ENCODE measurements around the gene APRT.
A peak's percentile ranks its signal among the peaks of the same experiment; 100 is the strongest.
"Not testable (repeated sequence)": the region's sequence is repeated elsewhere in the genome, so short reads cannot be mapped to it uniquely, and the experiment has no call there.

APRT gene

GRCh38 chr16:88806491-88807111 is 5.1 kb downstream of the APRT start:
- DNase-seq, result no peak

GRCh38 chr16:88805887-88806393 is 5.8 kb downstream of the APRT start:
- no peak for DNase-seq

- no peak for DNase-seq
Measured at GRCh38 chr16:88805340-88805715, 6.4 kb downstream of the APRT start.

GRCh38 chr16:88804552-88805339 is 7.0 kb downstream of the APRT start:
- DNase-seq, result peak in 1 of 6 experiments; percentile 22

GRCh38 chr16:88804173-88804551 is 7.6 kb downstream of the APRT start:
- no peak for DNase-seq

- DNase-seq, result peak; percentile 65 to 87 (median 82)
Measured at GRCh38 chr16:88803264-88803987, 8.3 kb downstream of the APRT start, which contains the start of gene CDT1. CDT1 (plus strand) TSS chr16:88803789; CDS start chr16:88803832, 43 bp downstream.

- DNase-seq, result no peak
Measured at GRCh38 chr16:88800277-88800592, 11.5 kb downstream of the APRT start.

GRCh38 chr16:88799569-88800276 is 12.0 kb downstream of the APRT start:
- DNase-seq, result peak in 3 of 6 experiments; percentile 16 to 35 (median 17)

- no peak for DNase-seq
Measured at GRCh38 chr16:88798772-88799455, 12.8 kb downstream of the APRT start.

- no peak for DNase-seq
Measured at GRCh38 chr16:88798073-88798472, 13.7 kb downstream of the APRT start.

GRCh38 chr16:88796278-88796677 is 15.4 kb downstream of the APRT start:
- no peak for DNase-seq

GRCh38 chr16:88793251-88793954 is 18.3 kb downstream of the APRT start:
- no peak for DNase-seq

- DNase-seq, result no peak
Measured at GRCh38 chr16:88792668-88793250, 19.0 kb downstream of the APRT start.

- no peak for DNase-seq
Measured at GRCh38 chr16:88792078-88792550, 19.6 kb downstream of the APRT start.

GRCh38 chr16:88790312-88791211 is 21.2 kb downstream of the APRT start:
- peak in 5 of 6 experiments; percentile 26 to 63 (median 49) for DNase-seq

- no peak for DNase-seq
Measured at GRCh38 chr16:88789594-88789993, 22.1 kb downstream of the APRT start.

- DNase-seq, result not testable (repeated sequence)
Measured at GRCh38 chr16:88788749-88789148, 23.0 kb downstream of the APRT start.

GRCh38 chr16:88787579-88788314 is 24.0 kb downstream of the APRT start:
- no peak for DNase-seq
